ENCODE measurements around the gene CEP170B. TPM values are rescaled to one million over a fixed set of nuclear protein-coding genes. Genes with fewer than 3 reads are reported as not detected.

Gene CEP170B
- total RNA-seq, 4 donors from 2014 or later: 1.2 to 28.8 (median 8.3) TPM

- Histone ChIP-seq H3K27ac (no peak overlapping the region), H3K4me1 (no peaks in the 10 kb centered on the region), H3K4me3 (no peak overlapping the region), H3K36me3 (no peaks in the 10 kb centered on the region), H3K9me3 (no peaks in the 10 kb centered on the region), H3K27me3 (no peaks in the 10 kb centered on the region)
- no peak for TF ChIP-seq CTCF (IDR thresholded peaks at IDR 0.05)
- TF ChIP-seq POLR2A (IDR thresholded peaks at IDR 0.05): no peak
- peak; percentile 14 to 18 for DNase-seq
- intact Hi-C loops (cut with DNase I; ENCODE audit: low total_unique reads): loop anchor here (5.0 kb wide), 1 partner anchor 152 kb away; no protein-coding TSS in a partner anchor
Observed at GRCh38 chr14:104895207-104895785, 30.2 kb downstream of the CEP170B start.

GRCh38 chr14:104895786-104896661, 31.0 kb downstream of the CEP170B start:
- H3K27ac ChIP-seq: no peak overlapping the region
- peak; percentile 18 to 29 for DNase-seq
- H3K4me3 ChIP-seq: no peak overlapping the region
- intact Hi-C loops (cut with DNase I; ENCODE audit: low total_unique reads): loop anchor here (5.0 kb wide), 1 partner anchor 151 kb away; no protein-coding TSS in a partner anchor
- H3K9me3 ChIP-seq: no peaks in the 10 kb centered on the region
- no peaks in the 10 kb centered on the region for H3K4me1 ChIP-seq
- H3K27me3 ChIP-seq: no peaks in the 10 kb centered on the region
- TF ChIP-seq CTCF (IDR thresholded peaks at IDR 0.05): no peak
- TF ChIP-seq POLR2A (IDR thresholded peaks at IDR 0.05): no peak
- no peaks in the 10 kb centered on the region for H3K36me3 ChIP-seq

GRCh38 chr14:104897330-104898194, 32.5 kb downstream of the CEP170B start:
- H3K4me3 ChIP-seq: no peak overlapping the region
- H3K4me1 ChIP-seq: no peaks in the 10 kb centered on the region
- intact Hi-C loops (cut with DNase I; ENCODE audit: low total_unique reads): loop anchor here (5.0 kb wide), 1 partner anchor 150 kb away; no protein-coding TSS in a partner anchor
- no peaks in the 10 kb centered on the region for H3K27me3 ChIP-seq
- no peaks in the 10 kb centered on the region for H3K36me3 ChIP-seq
- no peak overlapping the region for H3K27ac ChIP-seq
- DNase-seq: peak in 1 of 2 donors; percentile 14
- TF ChIP-seq CTCF (IDR thresholded peaks at IDR 0.05): no peak
- TF ChIP-seq POLR2A (IDR thresholded peaks at IDR 0.05): no peak
- H3K9me3 ChIP-seq: no peaks in the 10 kb centered on the region

- TF ChIP-seq CTCF (IDR thresholded peaks at IDR 0.05) (no peak), POLR2A (IDR thresholded peaks at IDR 0.05) (no peak)
- H3K9me3 ChIP-seq: no peaks in the 10 kb centered on the region
- DNase-seq: no peak
- no peaks in the 10 kb centered on the region for H3K36me3 ChIP-seq
- H3K4me3 ChIP-seq: no peak overlapping the region
- no peaks in the 10 kb centered on the region for H3K27me3 ChIP-seq
- no peaks in the 10 kb centered on the region for H3K4me1 ChIP-seq
- intact Hi-C loops (cut with DNase I; ENCODE audit: low total_unique reads): loop anchor here (5.0 kb wide), 1 partner anchor 149 kb away; no protein-coding TSS in a partner anchor
- no peak overlapping the region for H3K27ac ChIP-seq
Observed at GRCh38 chr14:104898195-104898558, 33.1 kb downstream of the CEP170B start.

All from uterus (tissue), 4 donors.